ENCODE results near the gene MIPOL1.

Gene MIPOL1

DNA sequence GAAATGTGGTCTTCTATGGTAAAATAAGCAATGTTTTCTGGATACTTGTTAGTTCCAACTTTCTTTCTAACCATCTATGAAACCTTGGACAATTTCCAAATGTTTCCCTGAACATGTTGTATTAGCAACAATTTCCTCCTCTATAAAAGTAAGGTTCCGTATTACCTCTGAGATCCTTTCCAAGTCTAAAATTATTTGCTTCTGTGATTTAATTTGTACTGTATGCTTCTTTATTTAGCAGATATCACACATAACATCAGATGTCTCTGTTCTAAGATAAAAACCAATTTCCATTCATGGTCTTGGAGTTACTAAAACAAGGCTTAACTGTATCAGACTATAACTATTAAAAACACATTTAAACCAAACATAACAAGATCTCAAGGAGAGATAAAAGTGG, 220.1 kb downstream of the MIPOL1 start:
- ChIA-PET CTCF (no interaction called here), POLR2A (no interaction called here)

DNA sequence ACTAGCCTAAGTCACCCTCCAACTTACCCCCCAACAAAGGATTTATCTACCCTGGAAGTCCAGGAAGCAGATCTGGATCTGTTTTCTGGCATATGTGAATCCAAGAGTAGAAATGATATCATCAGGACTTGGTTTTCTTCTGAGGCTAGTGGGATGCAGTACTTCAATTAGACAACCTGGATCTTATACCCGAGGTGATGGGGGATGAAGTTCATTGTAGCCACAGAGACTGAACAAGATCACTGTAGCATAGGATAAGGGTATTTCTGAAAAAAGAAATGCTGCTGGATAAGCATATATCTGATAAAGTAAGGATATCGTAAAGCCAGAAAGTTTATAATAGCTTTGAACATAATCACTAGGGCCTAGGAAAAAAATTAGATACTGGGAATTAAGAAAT, 222.9 kb downstream of the MIPOL1 start:
- POLR2A ChIA-PET, result no interaction called here
- no peak for DNase-seq (ENCODE audit: low read depth, low spot score)
- H3K4me3 ChIP-seq (ENCODE audit: low read depth, low read length), result no peak overlapping the region
- TF ChIP-seq, protein P1, sequence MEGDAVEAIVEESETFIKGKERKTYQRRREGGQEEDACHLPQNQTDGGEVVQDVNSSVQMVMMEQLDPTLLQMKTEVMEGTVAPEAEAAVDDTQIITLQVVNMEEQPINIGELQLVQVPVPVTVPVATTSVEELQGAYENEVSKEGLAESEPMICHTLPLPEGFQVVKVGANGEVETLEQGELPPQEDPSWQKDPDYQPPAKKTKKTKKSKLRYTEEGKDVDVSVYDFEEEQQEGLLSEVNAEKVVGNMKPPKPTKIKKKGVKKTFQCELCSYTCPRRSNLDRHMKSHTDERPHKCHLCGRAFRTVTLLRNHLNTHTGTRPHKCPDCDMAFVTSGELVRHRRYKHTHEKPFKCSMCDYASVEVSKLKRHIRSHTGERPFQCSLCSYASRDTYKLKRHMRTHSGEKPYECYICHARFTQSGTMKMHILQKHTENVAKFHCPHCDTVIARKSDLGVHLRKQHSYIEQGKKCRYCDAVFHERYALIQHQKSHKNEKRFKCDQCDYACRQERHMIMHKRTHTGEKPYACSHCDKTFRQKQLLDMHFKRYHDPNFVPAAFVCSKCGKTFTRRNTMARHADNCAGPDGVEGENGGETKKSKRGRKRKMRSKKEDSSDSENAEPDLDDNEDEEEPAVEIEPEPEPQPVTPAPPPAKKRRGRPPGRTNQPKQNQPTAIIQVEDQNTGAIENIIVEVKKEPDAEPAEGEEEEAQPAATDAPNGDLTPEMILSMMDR (IDR thresholded peaks at IDR 0.05; ENCODE audit: insufficient read depth, low read length, missing control alignments), result no peak
- CTCF ChIA-PET, result no interaction called here

More for the DNA sequence above, 220.1 kb downstream of the MIPOL1 start:
- H3K4me3 ChIP-seq (ENCODE audit: low read depth, low read length), result no peak overlapping the region
- DNase-seq (ENCODE audit: low read depth, low spot score), result no peak
- TF ChIP-seq, protein P1 (IDR thresholded peaks at IDR 0.05; ENCODE audit: insufficient read depth, low read length, missing control alignments), result no peak

DNA sequence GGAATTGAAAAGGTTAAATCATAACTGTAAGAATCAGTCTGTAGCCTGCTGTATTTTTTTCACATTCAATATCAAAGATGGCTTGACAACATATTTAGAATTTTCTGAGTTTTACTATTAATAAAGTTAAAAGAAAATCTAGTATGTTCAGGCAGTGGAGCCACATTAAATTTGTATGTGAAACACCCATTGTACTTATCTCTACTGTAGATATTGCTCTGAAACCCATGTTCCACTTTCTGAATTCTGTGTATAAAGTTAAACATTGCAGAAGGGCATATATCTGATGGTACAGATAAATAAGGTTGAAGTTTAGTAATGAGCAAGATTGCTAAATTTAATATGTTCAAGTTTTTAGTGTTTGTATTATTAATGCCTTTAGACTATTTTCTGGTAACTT, 224.6 kb downstream of the MIPOL1 start:
- H3K4me3 ChIP-seq (ENCODE audit: low read depth, low read length), result no peak overlapping the region
- TF ChIP-seq, protein P1 (IDR thresholded peaks at IDR 0.05; ENCODE audit: insufficient read depth, low read length, missing control alignments), result no peak
- no peak for DNase-seq (ENCODE audit: low read depth, low spot score)
- POLR2A ChIA-PET, result no interaction called here
- CTCF ChIA-PET, result no interaction called here

DNA sequence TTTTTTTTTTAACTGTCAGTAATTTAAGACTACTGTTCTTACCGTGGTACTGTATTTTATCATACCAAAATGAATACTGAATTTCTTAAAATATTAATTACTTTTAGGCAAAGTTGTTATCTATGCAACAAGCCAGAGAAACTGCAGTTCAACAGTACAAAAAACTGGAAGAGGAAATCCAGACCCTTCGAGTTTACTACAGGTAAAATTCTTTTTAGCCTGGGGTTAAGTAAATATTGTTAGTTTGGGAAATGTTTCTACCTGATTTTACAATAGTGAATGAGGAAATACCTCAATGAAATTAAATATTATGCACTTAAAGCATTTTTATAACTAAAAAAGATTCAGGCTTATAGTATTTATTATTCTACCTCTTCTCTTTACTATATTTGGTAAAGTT, 225.0 kb downstream of the MIPOL1 start:
- TF ChIP-seq, protein P1 (IDR thresholded peaks at IDR 0.05; ENCODE audit: insufficient read depth, low read length, missing control alignments), result no peak

DNA sequence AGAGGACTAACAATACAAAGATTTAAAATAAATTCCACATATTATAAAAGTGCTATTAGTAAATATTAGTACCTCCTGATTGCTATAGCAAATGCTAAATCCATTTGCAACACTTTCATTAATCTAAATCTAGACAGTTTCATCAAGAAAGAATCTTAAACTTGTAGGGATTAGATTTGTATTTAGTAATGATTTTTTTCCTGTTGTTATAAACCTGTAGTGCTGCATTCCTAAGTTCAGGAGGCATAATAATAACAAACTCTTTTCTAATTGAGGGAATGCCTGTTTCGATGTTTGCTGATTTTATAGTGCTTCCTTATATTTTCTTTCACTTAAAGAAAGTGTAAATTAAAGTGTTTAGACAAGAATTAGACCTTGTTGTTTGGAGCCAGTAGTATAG, 231.2 kb downstream of the MIPOL1 start:
- ChIA-PET CTCF (no interaction called here), POLR2A (no interaction called here)
- no peak overlapping the region for H3K4me3 ChIP-seq (ENCODE audit: low read depth, low read length)
- TF ChIP-seq, protein P1 (IDR thresholded peaks at IDR 0.05; ENCODE audit: insufficient read depth, low read length, missing control alignments), result no peak
- DNase-seq (ENCODE audit: low read depth, low spot score), result no peak

More for the DNA sequence above, 225.0 kb downstream of the MIPOL1 start:
- ChIA-PET CTCF (no interaction called here), POLR2A (no interaction called here)
- no peak for DNase-seq (ENCODE audit: low read depth, low spot score)
- no peak overlapping the region for H3K4me3 ChIP-seq (ENCODE audit: low read depth, low read length)

DNA sequence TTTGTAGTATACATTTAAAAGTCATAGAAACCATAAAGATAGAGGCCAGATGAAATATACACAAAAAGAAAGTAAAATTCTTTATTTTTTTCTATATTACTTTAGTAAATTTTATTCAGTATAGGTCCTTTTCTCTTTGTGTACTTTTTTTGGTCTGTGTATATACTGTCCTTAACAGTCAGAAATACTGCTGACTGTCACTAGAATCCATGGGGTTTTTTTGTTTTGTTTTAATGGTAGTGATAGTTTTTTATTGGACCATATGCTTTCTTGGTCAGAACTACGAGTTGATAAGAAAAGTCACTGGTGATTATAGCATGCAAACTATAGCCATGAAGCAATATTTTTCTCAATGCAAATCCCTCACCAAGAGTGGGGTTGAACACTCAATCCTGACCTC, 231.9 kb downstream of the MIPOL1 start:
- H3K4me3 ChIP-seq (ENCODE audit: low read depth, low read length), result no peak overlapping the region
- ChIA-PET CTCF (no interaction called here), POLR2A (no interaction called here)
- TF ChIP-seq, protein P1 (IDR thresholded peaks at IDR 0.05; ENCODE audit: insufficient read depth, low read length, missing control alignments), result no peak
- DNase-seq (ENCODE audit: low read depth, low spot score), result no peak
